ENCODE data around the gene ESYT1. TPM values are rescaled to one million over a fixed set of nuclear protein-coding genes. Genes with fewer than 3 reads are reported as not detected.

Gene ESYT1
- total and polyA plus RNA-seq, 5 donors from 2014 or later, result 190 to 395 (median 330) TPM

- H3K9me3 ChIP-seq (ENCODE audit: control insufficient read depth in 2 of 2, low read length in 2 of 2), result no peaks in the 10 kb centered on the region
- Mint-ChIP-seq H3K27ac (peak within 1 kb of the TSS; percentile 95 to 100 (median 99)), H3K9me3 (no peaks in the 10 kb centered on the region), H3K27me3 (no peaks in the 10 kb centered on the region), H3K4me3 (peak within 1 kb of the TSS; percentile 91 to 99 (median 96)), H3K4me1 (peaks cover 11 to 67% (median 48%) of the 10 kb centered on the region in 4 donors), H3K36me3 (peaks cover 11% of the 10 kb centered on the region)
- DNase-seq (peak; percentile 93 to 100 (median 94)), ATAC-seq (ENCODE audit: low read depth in 2 of 2) (peak; percentile 91 to 94)
- H3K27me3 ChIP-seq (ENCODE audit: control insufficient read depth, insufficient read depth, low read length), result no peaks in the 10 kb centered on the region
- peak within 1 kb of the TSS; percentile 76 for H3K4me3 ChIP-seq (ENCODE audit: low read depth, low read length)
- peaks cover 25% of the 10 kb centered on the region for H3K36me3 ChIP-seq (ENCODE audit: control insufficient read depth, insufficient read depth, low read length)
- H3K27ac ChIP-seq (ENCODE audit: insufficient read depth, low read length, poor library complexity, severe bottlenecking), result peak within 1 kb of the TSS; percentile 89
- peaks cover 49% of the 10 kb centered on the region for H3K4me1 ChIP-seq (ENCODE audit: control insufficient read depth, insufficient read depth, low read length, poor library complexity, severe bottlenecking)
These were observed 23.8 kb upstream of the ESYT1 start, which contains the start of gene PA2G4 for GRCh38 chr12:56104109-56104814. Gene PA2G4, plus strand, starts transcription at chr12:56104559. Its CDS starts 179 bp downstream, at chr12:56104738.

- Mint-ChIP-seq H3K27ac (peak overlapping the region; percentile 95 to 100 (median 99)), H3K36me3 (peaks cover 13% of the 10 kb centered on the region), H3K4me3 (peak overlapping the region; percentile 91 to 99 (median 96)), H3K27me3 (no peaks in the 10 kb centered on the region), H3K9me3 (no peaks in the 10 kb centered on the region), H3K4me1 (peaks cover 11 to 63% (median 47%) of the 10 kb centered on the region in 4 donors)
- peak overlapping the region; percentile 76 for H3K4me3 ChIP-seq (ENCODE audit: low read depth, low read length)
- peaks cover 31% of the 10 kb centered on the region for H3K36me3 ChIP-seq (ENCODE audit: control insufficient read depth, insufficient read depth, low read length)
- peak in 2 of 3 donors; percentile 17 to 44 for DNase-seq
- H3K27me3 ChIP-seq (ENCODE audit: control insufficient read depth, insufficient read depth, low read length), result no peaks in the 10 kb centered on the region
- peaks cover 49% of the 10 kb centered on the region for H3K4me1 ChIP-seq (ENCODE audit: control insufficient read depth, insufficient read depth, low read length, poor library complexity, severe bottlenecking)
- H3K27ac ChIP-seq (ENCODE audit: insufficient read depth, low read length, poor library complexity, severe bottlenecking), result peak overlapping the region; percentile 89
- H3K9me3 ChIP-seq (ENCODE audit: control insufficient read depth in 2 of 2, low read length in 2 of 2), result no peaks in the 10 kb centered on the region
- ATAC-seq (ENCODE audit: low read depth in 2 of 2), result no peak
These were observed 23.1 kb upstream of the ESYT1 start for GRCh38 chr12:56104815-56105608.

GRCh38 chr12:56105609-56105902 lies 22.5 kb upstream of the ESYT1 start:
- no peaks in the 10 kb centered on the region for H3K9me3 ChIP-seq (ENCODE audit: control insufficient read depth in 2 of 2, low read length in 2 of 2)
- peak overlapping the region; percentile 76 for H3K4me3 ChIP-seq (ENCODE audit: low read depth, low read length)
- no peaks in the 10 kb centered on the region for H3K27me3 ChIP-seq (ENCODE audit: control insufficient read depth, insufficient read depth, low read length)
- H3K4me1 Mint-ChIP-seq, result peaks cover 11 to 60% (median 47%) of the 10 kb centered on the region in 4 donors
- DNase-seq (no peak), ATAC-seq (ENCODE audit: low read depth in 2 of 2) (no peak)
- H3K36me3 ChIP-seq (ENCODE audit: control insufficient read depth, insufficient read depth, low read length), result peaks cover 36% of the 10 kb centered on the region
- peaks cover 18% of the 10 kb centered on the region for H3K36me3 Mint-ChIP-seq
- peak overlapping the region; percentile 91 to 99 (median 96) for H3K4me3 Mint-ChIP-seq
- H3K27me3 Mint-ChIP-seq, result no peaks in the 10 kb centered on the region
- H3K27ac ChIP-seq (ENCODE audit: insufficient read depth, low read length, poor library complexity, severe bottlenecking), result peak overlapping the region; percentile 89
- no peaks in the 10 kb centered on the region for H3K9me3 Mint-ChIP-seq
- H3K27ac Mint-ChIP-seq, result peak overlapping the region; percentile 89 to 99 (median 95)
- H3K4me1 ChIP-seq (ENCODE audit: control insufficient read depth, insufficient read depth, low read length, poor library complexity, severe bottlenecking), result peaks cover 49% of the 10 kb centered on the region

- Histone ChIP-seq H3K4me1 (ENCODE audit: control insufficient read depth, insufficient read depth, low read length, poor library complexity, severe bottlenecking) (peaks cover 39% of the 10 kb centered on the region), H3K27ac (ENCODE audit: insufficient read depth, low read length, poor library complexity, severe bottlenecking) (no peak overlapping the region), H3K4me3 (ENCODE audit: low read depth, low read length) (no peak overlapping the region), H3K9me3 (ENCODE audit: control insufficient read depth in 2 of 2, low read length in 2 of 2) (no peaks in the 10 kb centered on the region), H3K36me3 (ENCODE audit: control insufficient read depth, insufficient read depth, low read length) (peaks cover 50% of the 10 kb centered on the region), H3K27me3 (ENCODE audit: control insufficient read depth, insufficient read depth, low read length) (no peaks in the 10 kb centered on the region)
- ATAC-seq (ENCODE audit: low read depth in 2 of 2) (no peak), DNase-seq (no peak)
- Mint-ChIP-seq H3K4me3 (peak overlapping the region in 1 of 4 donors; percentile 44), H3K36me3 (peaks cover 31% of the 10 kb centered on the region), H3K27ac (peak overlapping the region in 2 of 3 donors; percentile 11 to 85), H3K9me3 (no peaks in the 10 kb centered on the region), H3K4me1 (peaks cover 11 to 47% (median 37%) of the 10 kb centered on the region in 4 donors), H3K27me3 (no peaks in the 10 kb centered on the region)
These were observed 20.8 kb upstream of the ESYT1 start for GRCh38 chr12:56107242-56107641.

DNA sequence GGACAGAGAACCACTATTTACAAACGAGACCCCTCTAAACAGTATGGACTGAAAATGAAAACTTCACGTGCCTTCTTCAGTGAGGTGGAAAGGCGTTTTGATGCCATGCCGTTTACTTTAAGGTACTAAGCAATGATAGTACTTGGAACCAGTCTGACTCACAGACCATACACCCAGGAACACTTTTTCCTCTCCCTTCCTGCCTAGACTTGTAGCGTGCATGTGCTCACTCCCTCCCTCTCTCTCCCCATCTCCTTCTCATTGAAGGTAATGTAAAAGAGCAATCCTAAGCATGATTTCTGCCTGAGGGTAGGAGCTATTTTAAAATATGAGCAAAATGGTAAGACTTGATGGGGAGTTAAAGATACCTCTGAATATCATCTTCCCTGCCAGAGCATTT lies 17.5 kb upstream of the ESYT1 start:
- no peak for DNase-seq

DNA sequence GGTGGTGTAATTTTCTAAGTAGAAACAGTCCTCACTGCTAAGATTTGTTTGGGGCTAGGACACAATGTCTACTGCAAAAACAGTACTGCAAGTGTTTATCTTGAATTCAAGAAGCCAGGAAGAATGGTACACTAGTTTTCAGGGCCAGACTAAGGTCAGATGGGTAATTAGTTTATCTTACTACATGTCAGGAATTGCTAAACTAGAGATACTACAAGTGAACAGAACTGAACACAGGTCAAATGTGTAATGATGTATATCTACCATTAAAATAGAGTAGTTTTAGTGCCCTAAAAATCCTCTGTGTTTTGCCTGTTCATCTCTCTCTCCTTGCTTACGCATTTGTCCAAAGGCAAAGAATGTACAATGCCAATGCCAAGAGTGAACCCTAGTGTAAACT lies 14.0 kb upstream of the ESYT1 start:
- no peaks in the 10 kb centered on the region for H3K9me3 ChIP-seq (ENCODE audit: control insufficient read depth in 2 of 2, low read length in 2 of 2)
- H3K36me3 Mint-ChIP-seq, result peaks cover 44% of the 10 kb centered on the region

More for the DNA sequence above, 17.5 kb upstream of the ESYT1 start:
- Mint-ChIP-seq H3K4me3 (peak overlapping the region in 1 of 4 donors; percentile 63), H3K9me3 (no peaks in the 10 kb centered on the region), H3K27ac (peak overlapping the region in 2 of 3 donors; percentile 6 to 65), H3K27me3 (no peaks in the 10 kb centered on the region), H3K4me1 (peaks cover 3 to 21% (median 15%) of the 10 kb centered on the region in 4 donors), H3K36me3 (peaks cover 40% of the 10 kb centered on the region)
- H3K36me3 ChIP-seq (ENCODE audit: control insufficient read depth, insufficient read depth, low read length), result peaks cover 62% of the 10 kb centered on the region
- no peak overlapping the region for H3K4me3 ChIP-seq (ENCODE audit: low read depth, low read length)
- H3K27me3 ChIP-seq (ENCODE audit: control insufficient read depth, insufficient read depth, low read length), result no peaks in the 10 kb centered on the region
- peaks cover 13% of the 10 kb centered on the region for H3K4me1 ChIP-seq (ENCODE audit: control insufficient read depth, insufficient read depth, low read length, poor library complexity, severe bottlenecking)
- H3K27ac ChIP-seq (ENCODE audit: insufficient read depth, low read length, poor library complexity, severe bottlenecking), result no peak overlapping the region
- H3K9me3 ChIP-seq (ENCODE audit: control insufficient read depth in 2 of 2, low read length in 2 of 2), result no peaks in the 10 kb centered on the region
- no peak for ATAC-seq (ENCODE audit: low read depth in 2 of 2)

DNA sequence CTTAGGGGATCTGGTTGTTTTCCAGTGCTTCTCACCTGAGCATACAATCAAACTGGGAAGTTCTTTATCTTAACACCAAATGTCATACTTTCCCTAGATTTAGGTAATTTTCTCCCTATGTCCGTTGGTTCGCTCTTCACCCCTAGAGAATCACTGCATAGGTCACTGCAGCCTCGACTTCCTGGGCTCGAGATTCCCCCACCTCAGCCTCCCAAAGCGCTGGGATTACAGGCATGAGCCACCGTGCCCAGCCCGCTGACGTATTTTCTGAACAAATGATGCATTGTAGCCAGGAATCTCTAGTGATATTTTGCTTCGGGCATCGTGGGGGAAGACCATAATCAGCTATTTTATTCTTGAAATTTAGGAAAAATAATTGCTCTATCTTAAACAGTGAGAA lies 12.7 kb upstream of the ESYT1 start:
- H3K36me3 Mint-ChIP-seq, result peaks cover 39% of the 10 kb centered on the region
- Histone ChIP-seq H3K9me3 (ENCODE audit: control insufficient read depth in 2 of 2, low read length in 2 of 2) (no peaks in the 10 kb centered on the region), H3K36me3 (ENCODE audit: control insufficient read depth, insufficient read depth, low read length) (peaks cover 28% of the 10 kb centered on the region), H3K4me1 (ENCODE audit: control insufficient read depth, insufficient read depth, low read length, poor library complexity, severe bottlenecking) (peaks cover 23% of the 10 kb centered on the region), H3K27ac (ENCODE audit: insufficient read depth, low read length, poor library complexity, severe bottlenecking) (peak overlapping the region; percentile 96), H3K4me3 (ENCODE audit: low read depth, low read length) (peak overlapping the region; percentile 94), H3K27me3 (ENCODE audit: control insufficient read depth, insufficient read depth, low read length) (no peaks in the 10 kb centered on the region)
- DNase-seq (no peak), ATAC-seq (ENCODE audit: low read depth in 2 of 2) (no peak)
- H3K4me3 Mint-ChIP-seq, result peak overlapping the region; percentile 91 to 99 (median 98)
- H3K27me3 Mint-ChIP-seq, result peaks cover 4% of the 10 kb centered on the region
- H3K27ac Mint-ChIP-seq, result peak overlapping the region; percentile 93 to 99 (median 98)
- H3K4me1 Mint-ChIP-seq, result peaks cover 9 to 41% (median 27%) of the 10 kb centered on the region in 4 donors
- no peaks in the 10 kb centered on the region for H3K9me3 Mint-ChIP-seq

More for the DNA sequence above, 14.0 kb upstream of the ESYT1 start:
- Histone ChIP-seq H3K4me3 (ENCODE audit: low read depth, low read length) (no peak overlapping the region), H3K27me3 (ENCODE audit: control insufficient read depth, insufficient read depth, low read length) (no peaks in the 10 kb centered on the region), H3K36me3 (ENCODE audit: control insufficient read depth, insufficient read depth, low read length) (peaks cover 39% of the 10 kb centered on the region), H3K4me1 (ENCODE audit: control insufficient read depth, insufficient read depth, low read length, poor library complexity, severe bottlenecking) (peaks cover 18% of the 10 kb centered on the region), H3K27ac (ENCODE audit: insufficient read depth, low read length, poor library complexity, severe bottlenecking) (no peak overlapping the region)
- Mint-ChIP-seq H3K27me3 (peaks cover under 1% of the 10 kb centered on the region), H3K27ac (peak overlapping the region in 2 of 3 donors; percentile 48 to 71), H3K9me3 (no peaks in the 10 kb centered on the region), H3K4me3 (peak overlapping the region in 3 of 4 donors; percentile 33 to 73 (median 59)), H3K4me1 (peaks cover 9 to 31% (median 20%) of the 10 kb centered on the region in 4 donors)
- DNase-seq (no peak), ATAC-seq (ENCODE audit: low read depth in 2 of 2) (no peak)

All from CD4-positive, CD25-positive, alpha-beta regulatory T cell (primary cell).